Endometrial microvascular endothelial cells (primary cell): ENCODE measurements around the gene MRPL37. TPM values are rescaled to one million over a fixed set of nuclear protein-coding genes. Genes with fewer than 3 reads are reported as not detected.

Source experiments
- in situ Hi-C: cut with HindIII; loops from 2 replicates; pipeline ENCODE4 v1.10.0; 2017; ENCODE audit warnings: low sequenced_read_pairs, low pct_unique_long_range_greater_than_20kb; ENCODE audit errors: inconsistent ontology term
- total RNA-seq: library from RNA; depleted of rRNA; stranded (reverse); fragments of >200 nt; gene quantifications from one replicate; pipeline ENCODE4 v1.2.3, GENCODE V29; 2015; ENCODE audit errors: inconsistent ontology term

Gene MRPL37
- total RNA-seq, 1 donor from 2014 or later: 169 TPM

DNA sequence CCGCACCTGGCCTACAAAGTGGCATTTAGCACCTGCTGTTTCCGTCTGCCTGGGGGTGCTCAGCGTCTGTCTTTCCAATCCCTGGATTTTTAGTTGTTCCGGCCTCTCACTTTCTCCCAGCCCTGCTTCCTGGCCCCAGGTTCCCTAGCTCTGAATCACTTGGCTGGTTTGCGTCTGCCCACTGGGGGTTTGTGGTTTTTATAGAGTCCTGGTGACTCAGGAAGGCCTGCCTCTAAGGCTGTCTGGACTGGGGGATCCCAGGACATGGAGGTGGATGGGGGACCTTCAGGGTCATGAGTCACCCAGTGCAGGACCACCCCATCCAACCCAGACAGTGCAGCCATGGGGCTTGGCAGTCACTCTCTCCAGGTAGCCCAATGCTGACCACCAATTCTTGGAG lies 53.5 kb downstream of the MRPL37 start:
- in situ Hi-C loops: no loop called here

- in situ Hi-C loops: no loop called here
Observed at GRCh38 chr1:54254055-54254454, 54.1 kb downstream of the MRPL37 start.

DNA sequence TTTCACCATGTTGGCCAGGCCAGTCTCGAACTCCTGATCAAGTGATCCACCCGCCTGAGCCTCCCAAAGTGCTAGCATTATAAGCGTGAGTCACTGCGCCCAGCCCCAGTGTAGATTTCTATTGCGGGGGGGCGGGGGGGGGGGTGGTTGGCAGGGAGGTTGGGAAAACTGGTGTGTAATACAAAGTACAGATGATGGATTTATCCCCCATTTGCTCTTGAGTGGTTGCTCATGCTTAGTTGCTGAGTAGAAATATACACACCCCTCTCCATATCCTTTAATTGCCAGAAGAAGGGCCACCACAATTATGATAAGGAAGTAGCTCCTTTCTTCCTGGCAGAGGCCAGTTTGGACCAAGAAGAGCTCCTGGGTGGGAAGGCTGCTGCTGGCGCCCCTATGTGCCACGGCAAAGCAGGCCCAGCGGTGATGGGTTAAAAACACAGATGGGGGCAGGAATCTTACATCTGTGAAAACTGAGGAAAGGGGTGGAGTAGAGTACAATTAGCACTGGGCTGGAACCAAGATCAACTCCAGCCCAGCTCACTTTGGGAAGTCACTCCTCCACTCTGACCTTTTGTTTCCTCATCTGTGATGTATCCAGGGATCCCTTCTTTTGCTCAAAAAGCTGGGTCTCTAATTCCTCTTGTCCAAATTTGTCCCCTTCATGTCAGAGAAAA lies 55.2 kb downstream of the MRPL37 start:
- in situ Hi-C loops: no loop called here

- in situ Hi-C loops: no loop called here
Observed at GRCh38 chr1:54256522-54257345, 56.8 kb downstream of the MRPL37 start.

DNA sequence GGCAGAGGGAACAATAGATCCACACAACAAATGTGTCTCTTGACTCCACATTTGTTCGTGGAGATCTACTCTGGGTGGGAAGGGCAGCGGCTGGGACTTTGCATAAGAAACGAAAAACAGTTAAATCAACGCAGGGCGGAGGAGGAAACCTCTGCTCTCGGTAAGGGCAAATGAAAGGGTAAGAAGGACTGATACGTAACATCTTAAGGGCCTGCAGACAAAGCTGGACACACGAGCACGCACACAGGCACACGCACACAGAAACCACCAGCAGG lies 57.3 kb downstream of the MRPL37 start:
- in situ Hi-C loops: no loop called here

GRCh38 chr1:54257876-54258275 lies 57.9 kb downstream of the MRPL37 start:
- in situ Hi-C loops: no loop called here

- in situ Hi-C loops: no loop called here
Observed at GRCh38 chr1:54259546-54260140, 59.7 kb downstream of the MRPL37 start.

- in situ Hi-C loops: no loop called here
Observed at GRCh38 chr1:54260810-54261209, 60.8 kb downstream of the MRPL37 start.

DNA sequence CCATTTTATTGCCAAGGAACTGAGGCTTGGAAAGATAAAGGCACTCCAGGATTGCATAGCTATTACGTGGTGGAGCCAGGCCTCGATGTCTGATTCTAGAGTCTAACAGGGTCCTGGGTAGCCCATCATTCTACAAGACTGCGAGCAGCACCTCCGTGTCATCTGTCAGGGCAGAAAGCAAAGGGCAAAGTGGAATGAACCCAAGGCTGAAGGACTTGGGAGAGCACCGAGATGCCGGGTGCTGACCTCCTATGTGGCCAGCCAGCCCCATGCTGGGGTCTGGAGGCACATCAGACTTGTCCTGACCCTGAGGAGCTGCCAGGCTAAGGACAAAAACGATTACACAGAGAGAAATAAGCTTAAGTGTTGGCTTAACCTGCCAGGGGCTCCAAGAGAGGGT lies 62.3 kb downstream of the MRPL37 start:
- in situ Hi-C loops: no loop called here

DNA sequence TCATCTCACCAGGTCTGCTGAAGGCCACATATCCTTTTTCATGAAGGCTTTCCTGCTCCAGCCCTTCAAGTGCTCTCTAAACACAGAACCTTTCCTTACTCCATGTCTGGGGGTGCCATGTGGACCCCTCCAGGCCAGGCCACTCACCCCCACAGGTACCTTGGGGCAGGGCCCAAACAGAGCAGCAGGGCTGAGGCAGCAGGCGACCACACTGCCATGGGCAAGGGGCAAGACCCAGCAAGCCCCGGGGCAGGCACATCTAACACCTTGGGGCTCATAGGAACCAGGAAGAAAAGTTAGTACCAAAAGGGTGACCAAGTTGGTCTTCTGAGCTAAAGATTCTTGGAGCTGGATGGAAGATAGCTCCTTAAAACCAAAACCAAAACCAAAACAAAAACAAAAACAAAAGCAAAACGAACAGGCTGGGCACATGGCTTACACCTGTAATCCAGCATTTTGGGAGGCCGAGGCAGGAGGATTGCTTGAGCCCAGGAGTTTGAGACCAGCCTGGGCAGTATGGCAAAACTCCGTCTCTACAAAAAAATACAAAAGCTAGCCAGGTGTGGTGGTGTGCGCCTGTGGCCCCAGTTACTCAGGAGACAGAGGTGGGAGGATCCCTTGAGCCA lies 63.7 kb downstream of the MRPL37 start:
- in situ Hi-C loops: no loop called here

GRCh38 chr1:54265126-54265525 lies 65.2 kb downstream of the MRPL37 start:
- in situ Hi-C loops: no loop called here

DNA sequence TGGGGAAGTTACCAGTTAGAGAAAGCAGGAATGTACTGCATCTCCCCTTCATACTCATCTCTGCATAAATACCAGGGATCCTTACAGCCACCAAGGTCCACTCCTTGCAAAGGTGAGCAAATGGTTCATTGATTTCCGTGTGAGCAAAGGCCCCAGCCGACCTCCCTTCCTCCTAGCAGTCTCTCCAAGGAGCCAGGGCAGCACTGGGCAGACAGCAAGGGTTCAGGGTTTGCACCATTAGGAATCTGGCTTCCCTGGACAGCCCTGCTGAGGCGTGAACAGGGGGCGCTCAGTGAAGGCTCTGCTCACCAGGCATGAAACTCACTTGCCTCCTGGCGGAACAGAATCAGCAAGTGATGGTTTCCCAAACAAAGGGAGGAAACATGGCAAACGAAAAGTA lies 65.7 kb downstream of the MRPL37 start:
- in situ Hi-C loops: no loop called here

GRCh38 chr1:54266195-54266594 lies 66.2 kb downstream of the MRPL37 start:
- in situ Hi-C loops: no loop called here

GRCh38 chr1:54266908-54267307 lies 66.9 kb downstream of the MRPL37 start:
- in situ Hi-C loops: no loop called here

Other genes with a start within 250 kb of the MRPL37 start
- gene LDLRAD1, start 182.0 kb upstream of the MRPL37 start, total RNA-seq: not detected
- gene TMEM59, start 147.0 kb upstream of the MRPL37 start, total RNA-seq: 201 TPM
- gene TCEANC2, start 146.6 kb upstream of the MRPL37 start, total RNA-seq: 4.5 TPM
- not detected for gene CDCP2, start 47.2 kb upstream of the MRPL37 start, total RNA-seq
- gene CYB5RL, start 137 bp upstream of the MRPL37 start, total RNA-seq: 7.3 TPM
- gene SSBP3, start 206.2 kb downstream of the MRPL37 start, total RNA-seq: 32.1 TPM